Trophoblast cell (in vitro differentiated cells and primary cell): Measurements from ENCODE around the gene APOB.
A peak's percentile ranks its signal among the peaks of the same experiment; 100 is the strongest.

Source experiments
- DNase-seq, 2 donors: peaks; one replicate each; pipeline ENCODE4 v3.0.0-alpha.2; 2016
- H2AFZ ChIP-seq: 2 replicates; pipeline ENCODE4 v1.6.1; 2013; ENCODE audit warnings: low read length, moderate library complexity, mild to moderate bottlenecking; ENCODE audit not compliant: insufficient read depth, poor library complexity
- H2AK5ac ChIP-seq: 2 replicates; pipeline ENCODE4 v1.6.1; 2013; ENCODE audit warnings: mild to moderate bottlenecking, low read length
- H2BK120ac ChIP-seq: 2 replicates; pipeline ENCODE4 v1.6.1; 2013; ENCODE audit warnings: low read length, mild to moderate bottlenecking, moderate library complexity; ENCODE audit not compliant: insufficient read depth, poor library complexity
- H2BK12ac ChIP-seq: 2 replicates; pipeline ENCODE4 v1.6.1; 2013; ENCODE audit warnings: mild to moderate bottlenecking, low read length, moderate library complexity
- H2BK5ac ChIP-seq: 2 replicates; pipeline ENCODE4 v1.6.1; 2013; ENCODE audit warnings: low read length, low read depth, moderate library complexity, mild to moderate bottlenecking; ENCODE audit not compliant: poor library complexity
- H3K14ac ChIP-seq: 2 replicates; pipeline ENCODE4 v1.6.1; 2013; ENCODE audit warnings: mild to moderate bottlenecking, low read length
- H3K18ac ChIP-seq: 2 replicates; pipeline ENCODE4 v1.6.1; 2013; ENCODE audit warnings: mild to moderate bottlenecking, low read length
- H3K23ac ChIP-seq: 2 replicates; pipeline ENCODE4 v1.6.1; 2013; ENCODE audit warnings: low read length
- H3K27ac ChIP-seq: 2 replicates; pipeline ENCODE4 v1.5.1; 2013; ENCODE audit warnings: low read depth, mild to moderate bottlenecking, inconsistent platforms, low read length, moderate library complexity
- H3K27me3 ChIP-seq: 2 replicates; pipeline ENCODE4 v1.6.1; 2013; ENCODE audit warnings: inconsistent platforms, mild to moderate bottlenecking, low read length, moderate library complexity; ENCODE audit not compliant: insufficient read depth
- H3K36me3 ChIP-seq, 2 experiments: 1 replicate in 1 of 2; 2 replicates in 1 of 2; pipeline ENCODE4 v1.6.1; 2013; ENCODE audit warnings: low read length in 2 of 2, mild to moderate bottlenecking in 2 of 2, moderate library complexity in 1 of 2; ENCODE audit not compliant: insufficient read depth in 2 of 2, control insufficient read depth in 1 of 2
- H3K4ac ChIP-seq: 2 replicates; pipeline ENCODE4 v1.6.1; 2013; ENCODE audit warnings: low read depth, mild to moderate bottlenecking, low read length, moderate library complexity
- H3K4me1 ChIP-seq, 2 experiments: 1 replicate in 1 of 2; 2 replicates in 1 of 2; pipeline ENCODE4 v1.6.1; 2013; ENCODE audit warnings: low read length in 2 of 2, mild to moderate bottlenecking in 2 of 2, moderate library complexity in 1 of 2; ENCODE audit not compliant: insufficient read depth in 2 of 2, control insufficient read depth in 1 of 2
- H3K4me2 ChIP-seq: 2 replicates; pipeline ENCODE4 v1.6.1; 2013; ENCODE audit warnings: inconsistent platforms, mild to moderate bottlenecking, low read length, moderate library complexity
- H3K4me3 ChIP-seq: 2 replicates; pipeline ENCODE4 v1.5.1; 2013; ENCODE audit warnings: mild to moderate bottlenecking, low read depth, low read length, inconsistent platforms
- H3K79me1 ChIP-seq: one replicate; pipeline ENCODE4 v1.6.1; 2013; ENCODE audit warnings: low read length
- H3K79me2 ChIP-seq: 2 replicates; pipeline ENCODE4 v1.6.1; 2013; ENCODE audit warnings: low read length, mild to moderate bottlenecking; ENCODE audit not compliant: control insufficient read depth, insufficient read depth, poor library complexity
- H3K9ac ChIP-seq: 2 replicates; pipeline ENCODE4 v1.6.1; 2013; ENCODE audit warnings: mild to moderate bottlenecking, low read length
- H3K9me3 ChIP-seq: 2 replicates; pipeline ENCODE4 v1.6.1; 2013; ENCODE audit warnings: low read depth, mild to moderate bottlenecking, control low read depth, inconsistent platforms, low read length; ENCODE audit not compliant: insufficient read depth
- H4K12ac ChIP-seq: 2 replicates; pipeline ENCODE4 v1.6.1; 2013; ENCODE audit warnings: low read depth, mild to moderate bottlenecking, low read length, moderate library complexity
- H4K8ac ChIP-seq: 2 replicates; pipeline ENCODE4 v1.6.1; 2013; ENCODE audit warnings: low read depth, mild to moderate bottlenecking, low read length, moderate library complexity
- H4K91ac ChIP-seq: one replicate; pipeline ENCODE4 v1.6.1; 2013; ENCODE audit warnings: low read depth, mild to moderate bottlenecking, low read length, moderate library complexity
- WGBS: extraction: QIAGEN DNeasy Blood & Tissue Kit; methylation state at CpG from one replicate; pipeline ENCODE4 v1.1.7; 2013; ENCODE audit warnings: missing lambda C conversion rate; ENCODE audit not compliant: insufficient read length, insufficient coverage; ENCODE audit errors: extremely low coverage; 5-methylcytosine and 5-hydroxymethylcytosine counted together

APOB gene

GRCh38 chr2:20992201-20992711 lies 51.6 kb downstream of the APOB start:
- Histone ChIP-seq H3K4me3 (no peak overlapping the region), H3K27me3 (no peaks in the 10 kb centered on the region), H4K8ac (peak overlapping the region; percentile 36), H3K23ac (no peak overlapping the region), H3K9me3 (peaks cover 2% of the 10 kb centered on the region), H3K36me3 (no peaks in the 10 kb centered on the region), H3K4me1 (peaks cover 36 to 41% of the 10 kb centered on the region in 2 experiments), H3K9ac (no peak overlapping the region), H3K27ac (peak overlapping the region; percentile 97), H3K79me2 (peaks cover 3% of the 10 kb centered on the region), H3K18ac (peak overlapping the region; percentile 19), H2BK12ac (peak overlapping the region; percentile 81), H2AFZ (no peak overlapping the region), H4K12ac (no peak overlapping the region), H2BK120ac (no peak overlapping the region), H3K4ac (no peak overlapping the region), H4K91ac (peak overlapping the region; percentile 90), H3K79me1 (peaks cover 40% of the 10 kb centered on the region), H2BK5ac (peak overlapping the region; percentile 48), H2AK5ac (no peak overlapping the region), H3K14ac (no peak overlapping the region), H3K4me2 (no peak overlapping the region)
- no CpG with 5 or more reads among the region's 8 CpGs for WGBS
- DNase-seq: peak in 1 of 2 donors; percentile 21

- H3K9me3 ChIP-seq: peaks cover 2% of the 10 kb centered on the region
- no peaks in the 10 kb centered on the region for H3K36me3 ChIP-seq
- H3K9ac ChIP-seq: no peak overlapping the region
- H4K91ac ChIP-seq: peak overlapping the region; percentile 94
- H3K79me2 ChIP-seq: peaks cover 3% of the 10 kb centered on the region
- peak overlapping the region; percentile 12 for H3K4ac ChIP-seq
- H3K18ac ChIP-seq: peak overlapping the region; percentile 79
- H3K4me2 ChIP-seq: no peak overlapping the region
- H3K23ac ChIP-seq: no peak overlapping the region
- no peak overlapping the region for H4K12ac ChIP-seq
- peaks cover 36 to 41% of the 10 kb centered on the region in 2 experiments for H3K4me1 ChIP-seq
- peaks cover 40% of the 10 kb centered on the region for H3K79me1 ChIP-seq
- no peaks in the 10 kb centered on the region for H3K27me3 ChIP-seq
- H3K4me3 ChIP-seq: no peak overlapping the region
- peak overlapping the region; percentile 59 for H2AK5ac ChIP-seq
- peak overlapping the region; percentile 93 for H2BK120ac ChIP-seq
- H2BK12ac ChIP-seq: peak overlapping the region; percentile 90
- no peak overlapping the region for H4K8ac ChIP-seq
- H2AFZ ChIP-seq: no peak overlapping the region
- WGBS: no CpG with 5 or more reads among the region's 20 CpGs
- H3K14ac ChIP-seq: peak overlapping the region; percentile 90
- peak overlapping the region; percentile 78 for H2BK5ac ChIP-seq
- peak overlapping the region; percentile 97 for H3K27ac ChIP-seq
- DNase-seq: no peak
Observed at GRCh38 chr2:20990442-20991430, 53.1 kb downstream of the APOB start.

- no peak overlapping the region for H3K4ac ChIP-seq
- peak overlapping the region; percentile 65 for H2BK120ac ChIP-seq
- peak overlapping the region; percentile 72 for H2BK12ac ChIP-seq
- H3K4me3 ChIP-seq: no peak overlapping the region
- H3K4me1 ChIP-seq: peaks cover 41 to 47% of the 10 kb centered on the region in 2 experiments
- H3K27me3 ChIP-seq: no peaks in the 10 kb centered on the region
- no peak for DNase-seq
- H3K18ac ChIP-seq: no peak overlapping the region
- H2BK5ac ChIP-seq: peak overlapping the region; percentile 44
- H3K79me2 ChIP-seq: peaks cover 3% of the 10 kb centered on the region
- WGBS: no CpG with 5 or more reads among the region's 1 CpG
- no peak overlapping the region for H3K4me2 ChIP-seq
- peaks cover 40% of the 10 kb centered on the region for H3K79me1 ChIP-seq
- no peak overlapping the region for H2AFZ ChIP-seq
- H3K23ac ChIP-seq: no peak overlapping the region
- peak overlapping the region; percentile 25 for H3K14ac ChIP-seq
- no peak overlapping the region for H4K12ac ChIP-seq
- peak overlapping the region; percentile 15 for H2AK5ac ChIP-seq
- peak overlapping the region; percentile 60 for H4K91ac ChIP-seq
- H3K9ac ChIP-seq: no peak overlapping the region
- H3K27ac ChIP-seq: no peak overlapping the region
- H4K8ac ChIP-seq: no peak overlapping the region
- peaks cover 2% of the 10 kb centered on the region for H3K9me3 ChIP-seq
- no peaks in the 10 kb centered on the region for H3K36me3 ChIP-seq
Observed at GRCh38 chr2:20989404-20989803, 54.5 kb downstream of the APOB start.

- Histone ChIP-seq H3K4me3 (no peak overlapping the region), H3K79me2 (peaks cover 3% of the 10 kb centered on the region), H2AK5ac (peak overlapping the region; percentile 15), H4K91ac (peak overlapping the region; percentile 60), H2BK5ac (peak overlapping the region; percentile 44), H3K9me3 (peaks cover 2% of the 10 kb centered on the region), H3K9ac (no peak overlapping the region), H4K12ac (no peak overlapping the region), H3K27ac (no peak overlapping the region), H3K4me1 (peaks cover 42 to 47% of the 10 kb centered on the region in 2 experiments), H3K4me2 (no peak overlapping the region), H2AFZ (no peak overlapping the region), H3K14ac (peak overlapping the region; percentile 25), H3K27me3 (no peaks in the 10 kb centered on the region), H3K18ac (no peak overlapping the region), H4K8ac (no peak overlapping the region), H3K23ac (no peak overlapping the region), H3K4ac (no peak overlapping the region), H3K36me3 (no peaks in the 10 kb centered on the region), H3K79me1 (peaks cover 38% of the 10 kb centered on the region), H2BK120ac (peak overlapping the region; percentile 65), H2BK12ac (peak overlapping the region; percentile 72)
- no CpG with 5 or more reads among the region's 4 CpGs for WGBS
- DNase-seq: no peak
Observed at GRCh38 chr2:20988905-20989304, 55.0 kb downstream of the APOB start.
